RWPE2 (cell line): ENCODE measurements around the gene EEF1A2.

Experiments used
- ATAC-seq: fragments of 200-7000 bp; cut with Tn5 transposase; 3 replicates; pipeline ENCODE4 v1.9.1; 2021; ENCODE audit warnings: low read depth
- DNase-seq: peaks from one replicate; pipeline ENCODE4 v3.0.0-alpha.2; 2020; ENCODE audit warnings: low spot score
- H3K27ac ChIP-seq: fragments of 450-650 bp; 2 replicates; pipeline ENCODE4 v1.5.1; 2017; ENCODE audit warnings: mild to moderate bottlenecking; ENCODE audit not compliant: poor library complexity, severe bottlenecking
- H3K27me3 ChIP-seq: fragments of 250-450 bp; sonication (Bioruptor Pico); 2 replicates; pipeline ENCODE4 v1.5.1; 2021; ENCODE audit warnings: mild to moderate bottlenecking, moderate library complexity; ENCODE audit not compliant: insufficient read depth, poor library complexity, severe bottlenecking
- H3K36me3 ChIP-seq: fragments of 250-450 bp; sonication (Bioruptor Pico); 2 replicates; pipeline ENCODE4 v1.5.1; 2020; ENCODE audit warnings: low read depth, mild to moderate bottlenecking, moderate library complexity
- H3K4me1 ChIP-seq: fragments of 250-450 bp; sonication (Bioruptor Pico); 2 replicates; pipeline ENCODE4 v1.5.1; 2021; ENCODE audit warnings: mild to moderate bottlenecking, moderate library complexity; ENCODE audit not compliant: insufficient read depth, poor library complexity, severe bottlenecking
- H3K4me3 ChIP-seq: fragments of 250-450 bp; sonication (Bioruptor Pico); 2 replicates; pipeline ENCODE4 v1.5.1; 2021; ENCODE audit warnings: mild to moderate bottlenecking, moderate library complexity; ENCODE audit not compliant: severe bottlenecking
- H3K9me3 ChIP-seq: fragments of 250-450 bp; sonication (Bioruptor Pico); 2 replicates; pipeline ENCODE4 v1.5.1; 2021; ENCODE audit warnings: mild to moderate bottlenecking, moderate library complexity; ENCODE audit not compliant: severe bottlenecking
- TF ChIP-seq, protein P1 (sequence below): fragments of 450-650 bp; IDR thresholded peaks from one replicate; pipeline ENCODE4 v1.5.1; 2017; ENCODE audit warnings: mild to moderate bottlenecking, moderate library complexity; ENCODE audit not compliant: poor library complexity, severe bottlenecking

The EEF1A2 gene

DNA sequence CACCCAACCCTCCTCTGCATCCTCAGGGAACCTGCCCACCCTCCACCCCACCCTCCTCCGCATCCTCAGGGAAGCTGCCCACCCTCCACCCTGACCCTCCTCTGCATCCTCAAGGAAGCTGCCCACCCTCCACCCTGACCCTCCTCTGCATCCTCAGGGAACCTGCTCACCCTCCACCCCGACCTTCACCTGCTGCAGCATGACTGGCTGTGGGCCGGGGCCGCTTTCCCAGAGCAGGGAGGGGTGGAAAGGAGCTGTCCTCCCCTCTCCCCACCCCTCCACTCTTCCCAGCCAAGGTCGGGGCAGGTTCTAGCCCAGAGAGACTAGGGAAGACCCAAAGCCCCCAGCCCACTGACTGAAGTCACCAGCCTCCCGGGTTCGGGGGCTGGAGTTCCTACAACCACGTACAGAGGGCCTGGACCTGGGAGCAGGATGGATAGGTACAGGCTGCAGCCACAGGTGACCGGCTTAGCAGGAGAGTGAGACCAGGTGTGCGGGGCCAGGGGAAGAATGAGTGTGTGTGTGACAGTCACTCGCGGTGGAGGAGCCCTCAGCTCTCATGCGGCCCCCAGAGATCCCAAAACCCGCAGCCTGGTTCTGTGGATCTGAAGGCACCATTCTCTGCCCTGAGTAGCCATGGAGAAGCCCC, 11.6 kb downstream of the EEF1A2 start:
- TF ChIP-seq, protein P1, sequence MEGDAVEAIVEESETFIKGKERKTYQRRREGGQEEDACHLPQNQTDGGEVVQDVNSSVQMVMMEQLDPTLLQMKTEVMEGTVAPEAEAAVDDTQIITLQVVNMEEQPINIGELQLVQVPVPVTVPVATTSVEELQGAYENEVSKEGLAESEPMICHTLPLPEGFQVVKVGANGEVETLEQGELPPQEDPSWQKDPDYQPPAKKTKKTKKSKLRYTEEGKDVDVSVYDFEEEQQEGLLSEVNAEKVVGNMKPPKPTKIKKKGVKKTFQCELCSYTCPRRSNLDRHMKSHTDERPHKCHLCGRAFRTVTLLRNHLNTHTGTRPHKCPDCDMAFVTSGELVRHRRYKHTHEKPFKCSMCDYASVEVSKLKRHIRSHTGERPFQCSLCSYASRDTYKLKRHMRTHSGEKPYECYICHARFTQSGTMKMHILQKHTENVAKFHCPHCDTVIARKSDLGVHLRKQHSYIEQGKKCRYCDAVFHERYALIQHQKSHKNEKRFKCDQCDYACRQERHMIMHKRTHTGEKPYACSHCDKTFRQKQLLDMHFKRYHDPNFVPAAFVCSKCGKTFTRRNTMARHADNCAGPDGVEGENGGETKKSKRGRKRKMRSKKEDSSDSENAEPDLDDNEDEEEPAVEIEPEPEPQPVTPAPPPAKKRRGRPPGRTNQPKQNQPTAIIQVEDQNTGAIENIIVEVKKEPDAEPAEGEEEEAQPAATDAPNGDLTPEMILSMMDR: no peak
- DNase-seq (no peak), ATAC-seq (no peak)
- no peak overlapping the region for H3K27ac ChIP-seq
- no peaks in the 10 kb centered on the region for H3K36me3 ChIP-seq
- no peaks in the 10 kb centered on the region for H3K9me3 ChIP-seq
- H3K4me3 ChIP-seq: no peak overlapping the region
- H3K4me1 ChIP-seq: no peaks in the 10 kb centered on the region
- peaks cover 46% of the 10 kb centered on the region for H3K27me3 ChIP-seq

DNA sequence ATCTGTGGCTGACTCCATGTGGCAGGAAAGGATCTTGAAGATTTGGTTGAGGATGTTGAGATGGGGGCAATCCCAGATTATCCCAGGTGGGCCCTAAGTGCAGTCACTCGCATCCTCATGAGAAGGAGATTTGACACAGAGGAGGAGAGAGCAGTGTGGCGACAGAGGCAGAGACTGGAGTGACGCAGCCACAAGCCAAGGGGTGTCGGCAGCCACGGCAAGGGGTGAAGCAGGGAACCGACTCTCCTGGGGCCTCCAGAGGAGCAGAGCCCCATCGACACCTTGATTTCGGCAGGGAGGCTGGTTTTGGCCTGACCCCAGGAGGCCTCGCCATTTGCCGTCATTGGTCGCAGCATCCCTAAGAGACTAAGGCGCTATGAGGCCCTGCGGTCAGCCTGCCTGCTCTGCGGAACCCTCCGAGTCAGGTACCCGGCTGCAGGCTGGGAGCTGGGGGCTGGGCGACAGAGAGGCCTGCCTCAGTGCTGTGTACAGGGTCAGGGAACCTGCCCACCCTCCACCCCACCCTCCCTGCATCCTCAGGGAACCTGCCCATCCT, 12.5 kb downstream of the EEF1A2 start:
- no peak overlapping the region for H3K4me3 ChIP-seq
- DNase-seq: no peak
- ATAC-seq: no peak
- no peaks in the 10 kb centered on the region for H3K36me3 ChIP-seq
- H3K9me3 ChIP-seq: no peaks in the 10 kb centered on the region
- no peak overlapping the region for H3K27ac ChIP-seq
- no peaks in the 10 kb centered on the region for H3K4me1 ChIP-seq
- TF ChIP-seq, protein P1: no peak
- peaks cover 46% of the 10 kb centered on the region for H3K27me3 ChIP-seq

- no peak overlapping the region for H3K27ac ChIP-seq
- TF ChIP-seq, protein P1: no peak
- peaks cover 40% of the 10 kb centered on the region for H3K27me3 ChIP-seq
- DNase-seq: no peak
- no peak overlapping the region for H3K4me3 ChIP-seq
- H3K36me3 ChIP-seq: no peaks in the 10 kb centered on the region
- no peaks in the 10 kb centered on the region for H3K9me3 ChIP-seq
- no peak for ATAC-seq
- no peaks in the 10 kb centered on the region for H3K4me1 ChIP-seq
These were observed 14.1 kb downstream of the EEF1A2 start for GRCh38 chr20:63484651-63485403.

- TF ChIP-seq, protein P1: no peak
- peaks cover 3% of the 10 kb centered on the region for H3K4me1 ChIP-seq
- no peak overlapping the region for H3K4me3 ChIP-seq
- no peaks in the 10 kb centered on the region for H3K36me3 ChIP-seq
- DNase-seq: no peak
- H3K9me3 ChIP-seq: no peaks in the 10 kb centered on the region
- no peak overlapping the region for H3K27ac ChIP-seq
- no peak for ATAC-seq
- peaks cover 34% of the 10 kb centered on the region for H3K27me3 ChIP-seq
These were observed 14.6 kb downstream of the EEF1A2 start for GRCh38 chr20:63484236-63484635.
